ENCODE measurements around the gene ZNF222.
A peak's percentile ranks its signal among the peaks of the same experiment; 100 is the strongest.

Gene ZNF222

DNA sequence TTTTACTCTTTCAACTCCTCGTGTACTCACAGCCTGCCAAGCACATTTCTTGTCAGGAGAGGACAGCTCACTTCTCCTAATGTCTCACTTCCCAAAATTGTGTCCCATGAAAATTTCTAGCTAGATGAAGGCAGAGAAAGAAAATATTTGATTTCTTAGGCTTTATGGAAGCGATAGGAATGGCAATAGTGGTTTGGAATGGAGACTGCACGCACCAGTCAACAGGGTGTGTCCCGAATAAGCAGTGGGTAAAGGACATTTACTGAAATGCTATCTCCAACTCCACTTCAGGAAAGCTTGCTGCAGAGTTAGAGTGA is 321 bp upstream of the ZNF222 start:
- DNase-seq (ENCODE audit: low spot score): no peak
- TF ChIP-seq, protein P1, sequence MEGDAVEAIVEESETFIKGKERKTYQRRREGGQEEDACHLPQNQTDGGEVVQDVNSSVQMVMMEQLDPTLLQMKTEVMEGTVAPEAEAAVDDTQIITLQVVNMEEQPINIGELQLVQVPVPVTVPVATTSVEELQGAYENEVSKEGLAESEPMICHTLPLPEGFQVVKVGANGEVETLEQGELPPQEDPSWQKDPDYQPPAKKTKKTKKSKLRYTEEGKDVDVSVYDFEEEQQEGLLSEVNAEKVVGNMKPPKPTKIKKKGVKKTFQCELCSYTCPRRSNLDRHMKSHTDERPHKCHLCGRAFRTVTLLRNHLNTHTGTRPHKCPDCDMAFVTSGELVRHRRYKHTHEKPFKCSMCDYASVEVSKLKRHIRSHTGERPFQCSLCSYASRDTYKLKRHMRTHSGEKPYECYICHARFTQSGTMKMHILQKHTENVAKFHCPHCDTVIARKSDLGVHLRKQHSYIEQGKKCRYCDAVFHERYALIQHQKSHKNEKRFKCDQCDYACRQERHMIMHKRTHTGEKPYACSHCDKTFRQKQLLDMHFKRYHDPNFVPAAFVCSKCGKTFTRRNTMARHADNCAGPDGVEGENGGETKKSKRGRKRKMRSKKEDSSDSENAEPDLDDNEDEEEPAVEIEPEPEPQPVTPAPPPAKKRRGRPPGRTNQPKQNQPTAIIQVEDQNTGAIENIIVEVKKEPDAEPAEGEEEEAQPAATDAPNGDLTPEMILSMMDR (IDR thresholded peaks at IDR 0.05; ENCODE audit: extremely low read depth, missing control alignments): no peak

DNA sequence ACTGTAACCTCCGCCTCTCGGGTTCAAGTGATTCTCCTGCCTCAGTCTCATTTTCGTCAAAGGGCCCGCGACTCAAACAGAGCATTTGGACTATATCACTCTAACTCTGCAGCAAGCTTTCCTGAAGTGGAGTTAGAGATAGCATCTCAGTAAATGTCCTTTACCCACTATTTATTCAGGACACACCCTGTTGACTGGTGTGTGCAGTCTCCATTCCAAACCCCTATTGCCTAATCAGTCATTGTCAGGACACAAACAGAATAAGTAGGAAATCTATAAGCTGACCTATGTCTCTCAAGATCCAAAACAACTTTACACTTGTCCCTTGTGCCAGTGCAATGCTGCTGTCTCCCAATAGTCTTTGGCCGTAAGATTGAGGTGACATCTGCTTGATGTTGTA is 1.4 kb downstream of the ZNF222 start:
- no peak for DNase-seq (ENCODE audit: low spot score)
- TF ChIP-seq, protein P1 (IDR thresholded peaks at IDR 0.05; ENCODE audit: extremely low read depth, missing control alignments): no peak

DNA sequence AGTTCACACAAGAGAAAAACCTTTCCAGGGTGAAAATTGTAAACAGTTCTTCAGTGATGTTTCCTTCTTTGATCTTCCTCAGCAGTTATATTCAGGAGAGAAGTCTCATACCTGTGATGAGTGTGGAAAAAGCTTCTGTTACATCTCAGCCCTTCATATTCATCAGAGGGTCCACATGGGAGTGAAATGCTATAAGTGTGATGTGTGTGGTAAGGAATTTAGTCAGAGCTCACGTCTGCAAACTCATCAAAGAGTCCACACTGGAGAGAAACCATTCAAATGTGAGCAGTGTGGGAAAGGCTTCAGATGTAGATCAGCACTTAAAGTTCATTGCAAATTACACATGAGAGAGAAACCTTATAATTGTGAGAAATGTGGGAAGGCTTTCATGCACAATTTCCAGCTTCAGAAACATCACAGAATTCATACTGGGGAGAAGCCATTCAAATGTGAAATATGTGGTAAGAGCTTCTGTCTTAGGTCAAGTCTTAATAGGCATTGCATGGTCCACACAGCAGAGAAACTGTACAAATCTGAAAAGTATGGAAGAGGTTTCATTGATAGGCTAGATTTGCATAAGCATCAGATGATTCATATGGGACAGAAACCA is 6.9 kb downstream of the ZNF222 start:
- TF ChIP-seq, protein P1 (IDR thresholded peaks at IDR 0.05; ENCODE audit: extremely low read depth, missing control alignments): no peak
- no peak for DNase-seq (ENCODE audit: low spot score)

DNA sequence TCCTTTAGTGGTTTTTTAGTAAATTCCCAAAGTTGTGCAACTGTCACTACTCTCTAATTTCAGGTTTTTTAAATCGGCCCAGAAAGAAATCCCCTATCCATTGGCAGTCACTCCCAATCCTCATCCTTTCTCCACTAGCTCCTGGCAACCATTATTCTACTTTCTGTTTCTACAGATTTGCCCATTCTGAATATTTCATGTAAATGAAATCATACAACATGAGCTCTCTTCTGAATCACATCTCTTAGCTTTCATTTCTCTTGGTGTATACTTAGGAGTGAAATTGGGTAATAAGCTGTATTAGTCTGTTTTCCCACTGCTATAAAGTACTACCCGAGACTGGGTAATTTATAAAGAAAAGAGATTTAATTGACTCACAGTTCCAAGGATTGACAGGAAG is 17.0 kb downstream of the ZNF222 start:
- DNase-seq (ENCODE audit: low spot score): no peak
- TF ChIP-seq, protein P1 (IDR thresholded peaks at IDR 0.05; ENCODE audit: extremely low read depth, missing control alignments): no peak

DNA sequence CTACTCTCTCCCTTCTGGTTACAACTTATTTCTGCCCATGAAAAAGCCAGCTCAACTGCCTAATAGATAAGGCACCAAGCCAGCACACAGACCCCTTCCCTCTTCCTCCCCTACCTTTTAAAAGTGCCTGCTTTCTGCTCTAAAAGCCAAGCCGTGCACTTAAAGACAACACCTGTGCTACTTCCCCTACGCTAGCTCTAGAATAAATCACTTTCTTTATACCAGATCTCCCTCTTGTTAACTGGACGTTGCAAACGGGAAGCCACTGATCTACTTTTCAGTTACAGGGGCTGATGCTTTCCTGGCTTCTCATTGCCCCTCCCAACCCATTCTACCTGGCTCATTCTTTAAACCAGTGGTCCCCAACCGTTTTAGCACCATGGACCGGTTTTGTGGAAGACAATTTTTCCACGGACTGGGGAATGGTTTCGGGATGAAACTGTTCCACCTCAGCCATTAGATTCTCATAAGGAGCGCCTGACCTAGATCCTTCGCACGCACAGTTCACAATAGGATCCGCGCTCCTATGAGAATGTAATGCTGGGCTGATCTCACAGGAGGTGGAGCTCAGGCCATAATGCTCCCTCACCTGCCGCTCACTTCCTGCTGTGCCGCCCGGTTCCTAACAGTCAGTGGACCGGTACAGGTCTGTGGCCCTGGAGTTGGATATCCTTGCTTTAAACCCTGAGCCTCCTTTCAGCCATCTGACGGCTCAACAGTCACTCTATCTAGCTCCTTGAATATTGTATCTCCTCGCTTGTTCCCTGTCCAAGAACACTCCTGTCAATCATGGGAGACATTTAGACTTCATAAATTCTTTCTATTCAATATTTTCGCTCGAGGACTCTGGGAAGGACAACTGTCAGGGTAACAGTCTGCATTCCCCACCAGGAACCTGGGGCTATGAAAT is 25.8 kb downstream of the ZNF222 start:
- no peak for DNase-seq (ENCODE audit: low spot score)
- TF ChIP-seq, protein P1 (IDR thresholded peaks at IDR 0.05; ENCODE audit: extremely low read depth, missing control alignments): no peak

DNA sequence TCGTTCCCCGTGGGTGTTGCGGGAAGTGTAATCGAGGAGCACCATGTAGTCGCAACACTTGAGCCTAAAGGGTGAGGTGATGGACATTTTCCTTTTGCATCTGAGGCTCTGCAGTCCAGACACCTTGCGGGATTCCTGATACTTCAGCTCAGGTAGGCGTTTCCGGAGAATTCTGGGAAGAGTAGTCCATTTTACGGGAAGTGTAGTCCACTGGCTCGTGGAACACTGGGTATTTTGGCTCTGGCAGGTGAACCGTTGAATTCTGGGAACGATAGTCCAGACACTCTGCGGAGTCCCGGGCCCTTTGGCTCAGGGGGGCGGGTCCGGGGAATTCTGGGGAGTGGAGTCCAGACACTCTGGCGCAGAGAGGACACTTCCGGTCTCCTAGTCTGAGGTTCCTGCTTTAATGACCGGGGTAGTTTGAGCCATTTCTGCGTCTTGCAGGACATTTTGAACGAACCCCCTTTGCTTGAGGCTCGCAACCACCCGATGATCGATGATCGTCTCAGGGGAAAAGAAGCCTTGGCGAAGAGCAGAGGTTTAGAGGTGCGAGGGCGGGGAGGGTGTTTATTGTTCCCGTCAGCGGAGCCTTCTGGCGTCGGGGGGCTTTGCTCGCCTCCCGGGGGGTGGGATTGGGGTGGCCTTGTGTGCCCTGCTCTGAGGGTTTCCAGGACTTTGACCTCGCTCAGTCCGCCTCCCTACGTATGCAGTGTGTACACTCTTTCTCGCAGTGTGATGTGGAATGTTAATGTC is 26.6 kb downstream of the ZNF222 start, which contains the start of gene ZNF223:
Gene ZNF223 (plus strand): TSS at position 387 of the 753 bp plus-strand sequence. CDS start 3,141 bp downstream, outside the sequence.
- DNase-seq (ENCODE audit: low spot score): peak; percentile 81
- TF ChIP-seq, protein P1 (IDR thresholded peaks at IDR 0.05; ENCODE audit: extremely low read depth, missing control alignments): no peak

DNA sequence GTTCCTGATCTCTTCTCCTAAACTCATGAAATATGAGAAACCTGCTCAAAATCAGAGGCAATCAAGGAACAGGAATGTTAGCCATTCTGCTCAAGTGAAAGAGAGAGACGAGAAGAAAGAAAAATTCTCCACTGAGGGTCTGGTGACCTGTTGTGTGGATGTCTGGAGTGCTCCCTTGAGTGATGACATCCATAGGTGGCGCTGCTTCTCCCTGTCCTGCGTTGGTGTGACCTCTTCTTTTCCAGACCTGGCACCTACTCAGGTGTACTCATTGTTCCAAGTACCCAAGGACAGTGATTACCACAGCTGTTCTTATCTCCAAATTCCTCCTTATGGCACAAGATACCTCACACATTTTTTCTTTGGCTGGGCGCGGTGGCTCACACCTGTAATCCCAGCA is 30.7 kb downstream of the ZNF222 start:
- TF ChIP-seq, protein P1 (IDR thresholded peaks at IDR 0.05; ENCODE audit: extremely low read depth, missing control alignments): no peak
- no peak for DNase-seq (ENCODE audit: low spot score)

Measured in GM20000 (cell line).